ENCODE results near the gene CAMK2A.

CAMK2A gene

GRCh38 chr5:150178262-150178661 is 111.3 kb downstream of the CAMK2A start:
- DNase-seq (ENCODE audit: low spot score): no peak
- Histone ChIP-seq H3K4me3 (no peak overlapping the region), H3K27ac (peak overlapping the region; percentile 86 to 98)
- no peak for TF ChIP-seq CTCF (IDR thresholded peaks at IDR 0.05)

- DNase-seq (ENCODE audit: low spot score): no peak
- no peak for TF ChIP-seq CTCF (IDR thresholded peaks at IDR 0.05)
- peak overlapping the region; percentile 86 to 98 for H3K27ac ChIP-seq
- H3K4me3 ChIP-seq: no peak overlapping the region
Observed at GRCh38 chr5:150177721-150178120, 111.9 kb downstream of the CAMK2A start.

GRCh38 chr5:150176745-150177477 is 112.7 kb downstream of the CAMK2A start:
- Histone ChIP-seq H3K4me3 (no peak overlapping the region), H3K27ac (peak overlapping the region; percentile 86 to 98)
- TF ChIP-seq CTCF (IDR thresholded peaks at IDR 0.05): no peak
- DNase-seq (ENCODE audit: low spot score): no peak

- no peak for TF ChIP-seq CTCF (IDR thresholded peaks at IDR 0.05)
- DNase-seq (ENCODE audit: low spot score): no peak
- peak overlapping the region; percentile 86 to 98 for H3K27ac ChIP-seq
- no peak overlapping the region for H3K4me3 ChIP-seq
Observed at GRCh38 chr5:150175536-150175935, 114.0 kb downstream of the CAMK2A start.

- no peak for DNase-seq (ENCODE audit: low spot score)
- Histone ChIP-seq H3K27ac (peak overlapping the region; percentile 86 to 98), H3K4me3 (no peak overlapping the region)
- TF ChIP-seq CTCF (IDR thresholded peaks at IDR 0.05): no peak
Observed at GRCh38 chr5:150175076-150175475, 114.5 kb downstream of the CAMK2A start.

- no peak for DNase-seq (ENCODE audit: low spot score)
- H3K27ac ChIP-seq: no peak overlapping the region
- TF ChIP-seq CTCF (IDR thresholded peaks at IDR 0.05): no peak
- H3K4me3 ChIP-seq: no peak overlapping the region
Observed at GRCh38 chr5:150174285-150174684, 115.3 kb downstream of the CAMK2A start.

- no peak for DNase-seq (ENCODE audit: low spot score)
- no peak overlapping the region for H3K27ac ChIP-seq
Observed at GRCh38 chr5:150173161-150173560, 116.4 kb downstream of the CAMK2A start.

More at GRCh38 chr5:150173161-150173560, 116.4 kb downstream of the CAMK2A start:
- H3K4me3 ChIP-seq: no peak overlapping the region
- no peak for TF ChIP-seq CTCF (IDR thresholded peaks at IDR 0.05)
